Liver (tissue), 9 donors: Measurements from ENCODE around the gene C14orf180. TPM values are rescaled to one million over a fixed set of nuclear protein-coding genes. Genes with fewer than 3 reads are reported as not detected.

Experiments
- DNase-seq: peaks from one replicate; pipeline ENCODE4 v3.0.0-alpha.2; 2017; ENCODE audit warnings: low spot score
- H3K27ac ChIP-seq, 2 donors: one replicate each; pipeline ENCODE4 v1.7.0; 2013; ENCODE audit warnings: inconsistent platforms in 2 of 2, low read length in 2 of 2, control low read depth in 1 of 2, low read depth in 1 of 2, mild to moderate bottlenecking in 1 of 2
- H3K27me3 ChIP-seq, 4 donors: one replicate each; pipeline versions ENCODE4 v1.6.1 to v1.7.0; 2013; ENCODE audit warnings: low read length in 3 of 4, inconsistent platforms in 1 of 4, mild to moderate bottlenecking in 1 of 4, moderate library complexity in 1 of 4; ENCODE audit not compliant: control insufficient read depth in 4 of 4, insufficient read depth in 4 of 4
- H3K36me3 ChIP-seq, 4 donors: one replicate each; pipeline versions ENCODE4 v1.6.1 to v1.7.0; 2013; ENCODE audit warnings: low read length in 3 of 4, mild to moderate bottlenecking in 3 of 4, low read depth in 1 of 4, moderate library complexity in 1 of 4; ENCODE audit not compliant: control insufficient read depth in 4 of 4, insufficient read depth in 3 of 4
- H3K4me1 ChIP-seq, 4 donors: one replicate each; pipeline versions ENCODE4 v1.6.1 to v1.7.0; 2013; ENCODE audit warnings: low read length in 3 of 4, mild to moderate bottlenecking in 3 of 4, moderate library complexity in 1 of 4; ENCODE audit not compliant: control insufficient read depth in 4 of 4, insufficient read depth in 4 of 4
- H3K4me3 ChIP-seq, 3 donors: one replicate each; pipeline versions ENCODE4 v1.6.1 to v1.7.0; 2013; ENCODE audit warnings: low read length in 3 of 3, control low read depth in 1 of 3, low read depth in 1 of 3, mild to moderate bottlenecking in 1 of 3
- H3K9ac ChIP-seq, 2 donors: one replicate each; pipeline ENCODE4 v1.7.0; 2013; ENCODE audit warnings: low read length in 2 of 2, mild to moderate bottlenecking in 2 of 2, moderate library complexity in 2 of 2, control low read depth in 1 of 2, low read depth in 1 of 2
- H3K9me3 ChIP-seq, 4 donors: one replicate each; pipeline versions ENCODE4 v1.6.1 to v1.7.0; 2013; ENCODE audit warnings: low read length in 3 of 4; ENCODE audit not compliant: control insufficient read depth in 4 of 4
- EGR1 ChIP-seq, 2 donors: IDR thresholded peaks; 2 replicates each; pipeline ENCODE4 v1.6.1; 2016 to 2018; ENCODE audit warnings: antibody characterized with exemption in 2 of 2, low read depth in 2 of 2
- FOXA1 ChIP-seq: IDR thresholded peaks from 2 replicates; pipeline ENCODE4 v1.6.1; 2016; ENCODE audit warnings: antibody characterized with exemption
- GABPA ChIP-seq, 2 donors: IDR thresholded peaks in 1 of 2; conservative IDR thresholded peaks in 1 of 2; 2 replicates each; pipeline ENCODE4 v1.6.1; 2016; ENCODE audit warnings: antibody characterized with exemption in 2 of 2, mild to moderate bottlenecking in 1 of 2, moderate library complexity in 1 of 2
- HNF4A ChIP-seq, 2 donors: conservative IDR thresholded peaks; 2 replicates each; pipeline ENCODE4 v1.6.1; 2016; ENCODE audit warnings: antibody characterized with exemption in 2 of 2, mild to moderate bottlenecking in 2 of 2
- HNF4G ChIP-seq: IDR thresholded peaks from 2 replicates; pipeline ENCODE4 v1.6.1; 2016; ENCODE audit warnings: antibody characterized with exemption
- JUND ChIP-seq, 2 donors: IDR thresholded peaks; 2 replicates each; pipeline ENCODE4 v1.6.1; 2016; ENCODE audit warnings: antibody characterized with exemption in 2 of 2
- NR2F2 ChIP-seq: IDR thresholded peaks from 2 replicates; pipeline ENCODE4 v1.6.1; 2016; ENCODE audit warnings: antibody characterized with exemption
- RAD21 ChIP-seq, 2 donors: IDR thresholded peaks; 2 replicates each; pipeline ENCODE4 v1.6.1; 2016; ENCODE audit warnings: antibody characterized with exemption in 2 of 2, mild to moderate bottlenecking in 2 of 2
- RXRA ChIP-seq, 2 donors: IDR thresholded peaks; 2 replicates each; pipeline ENCODE4 v1.6.1; 2017 to 2018; ENCODE audit warnings: antibody characterized with exemption in 2 of 2, mild to moderate bottlenecking in 1 of 2
- SP1 ChIP-seq: IDR thresholded peaks from 2 replicates; pipeline ENCODE4 v1.6.1; 2018; ENCODE audit warnings: antibody characterized with exemption, mild to moderate bottlenecking
- TAF1 ChIP-seq: conservative IDR thresholded peaks from 2 replicates; pipeline ENCODE4 v1.6.1; 2016; ENCODE audit warnings: antibody characterized with exemption, mild to moderate bottlenecking
- YY1 ChIP-seq: IDR thresholded peaks from 2 replicates; pipeline ENCODE4 v1.6.1; 2016; ENCODE audit warnings: antibody characterized with exemption, mild to moderate bottlenecking
- WGBS: extraction: QIAGEN DNeasy Blood & Tissue Kit; methylation state at CpG from one replicate; pipeline ENCODE4 v1.1.7; 2013; 5-methylcytosine and 5-hydroxymethylcytosine counted together
- polyA plus RNA-seq, 2 donors: library from polyadenylated mRNA; stranded (reverse) in 1 of 2; unstranded in 1 of 2; fragments of 200-250 nt in 1 of 2; fragments of >200 nt in 1 of 2; fragmentation: Nextera tagmentation in 1 of 2; extraction: Ambion mirVana in 1 of 2; gene quantifications; one replicate each; pipeline versions ENCODE4 v1.2.1 to v1.2.3, GENCODE V29; 2013 to 2015
- total RNA-seq, 2 donors: library from RNA; depleted of rRNA; stranded (reverse); fragments of >200 nt; gene quantifications; one replicate each; pipeline ENCODE4 v1.2.3, GENCODE V29; 2014
- TF ChIP-seq, protein P1 (sequence below): IDR thresholded peaks from 2 replicates; pipeline ENCODE4 v1.6.1; 2016; ENCODE audit warnings: antibody characterized with exemption
- TF ChIP-seq, protein P2 (sequence below): IDR thresholded peaks from 2 replicates; pipeline ENCODE4 v1.6.1; 2016; ENCODE audit warnings: antibody characterized with exemption
- TF ChIP-seq, protein P3 (sequence below): IDR thresholded peaks from 2 replicates; pipeline ENCODE4 v1.6.1; 2016; ENCODE audit warnings: antibody characterized with exemption
- TF ChIP-seq, protein P4 (sequence below): IDR thresholded peaks from 2 replicates; pipeline ENCODE4 v1.6.1; 2016; ENCODE audit warnings: antibody characterized with exemption, mild to moderate bottlenecking
- TF ChIP-seq, protein P5 (sequence below): fragments of 150-350 bp; IDR thresholded peaks from 2 replicates; pipeline ENCODE4 v1.5.1; 2017; ENCODE audit warnings: improper control_type of control experiment, low read depth, low read length; ENCODE audit not compliant: missing input control
- donor health status: healthy.
- donor health status: healthy.
- donor health status: healthy.
- donor health status: healthy.
- donor health status: healthy.

The C14orf180 gene
- total and polyA plus RNA-seq, 4 donors: 0.09 to 4.0 (median 2.9) TPM

DNA sequence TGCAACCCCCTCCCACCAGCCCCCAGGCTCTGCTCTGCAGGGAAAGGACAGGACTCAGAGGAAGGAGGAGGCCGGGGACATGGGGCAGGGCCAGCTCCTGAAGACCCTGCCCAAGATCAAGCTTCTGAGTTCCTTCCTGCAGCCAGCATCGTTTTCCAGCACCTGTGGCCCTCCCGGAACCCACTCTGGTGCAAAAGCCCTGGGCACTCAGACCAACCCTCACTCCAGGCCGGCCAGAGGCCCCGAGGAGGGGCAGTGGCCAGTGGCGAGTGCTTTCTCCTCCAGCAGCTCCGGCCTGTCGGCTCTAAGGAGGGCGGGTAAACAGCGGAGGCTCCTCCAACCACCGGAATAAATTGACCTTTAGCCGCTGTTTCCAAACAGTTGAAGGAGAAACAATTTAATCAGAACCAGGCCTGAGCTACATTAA, 14.2 kb downstream of the C14orf180 start:
- no peak overlapping the region for H3K9ac ChIP-seq
- TF ChIP-seq EGR1 (IDR thresholded peaks at IDR 0.05; ENCODE audit: low read depth in 2 of 2): no peak
- TF ChIP-seq, protein P1, sequence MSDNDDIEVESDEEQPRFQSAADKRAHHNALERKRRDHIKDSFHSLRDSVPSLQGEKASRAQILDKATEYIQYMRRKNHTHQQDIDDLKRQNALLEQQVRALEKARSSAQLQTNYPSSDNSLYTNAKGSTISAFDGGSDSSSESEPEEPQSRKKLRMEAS: no peak
- TF ChIP-seq RAD21 (IDR thresholded peaks at IDR 0.05): no peak
- no peak for TF ChIP-seq FOXA1
- no peak for TF ChIP-seq HNF4G
- TF ChIP-seq, protein P2, sequence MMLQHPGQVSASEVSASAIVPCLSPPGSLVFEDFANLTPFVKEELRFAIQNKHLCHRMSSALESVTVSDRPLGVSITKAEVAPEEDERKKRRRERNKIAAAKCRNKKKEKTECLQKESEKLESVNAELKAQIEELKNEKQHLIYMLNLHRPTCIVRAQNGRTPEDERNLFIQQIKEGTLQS: no peak

DNA sequence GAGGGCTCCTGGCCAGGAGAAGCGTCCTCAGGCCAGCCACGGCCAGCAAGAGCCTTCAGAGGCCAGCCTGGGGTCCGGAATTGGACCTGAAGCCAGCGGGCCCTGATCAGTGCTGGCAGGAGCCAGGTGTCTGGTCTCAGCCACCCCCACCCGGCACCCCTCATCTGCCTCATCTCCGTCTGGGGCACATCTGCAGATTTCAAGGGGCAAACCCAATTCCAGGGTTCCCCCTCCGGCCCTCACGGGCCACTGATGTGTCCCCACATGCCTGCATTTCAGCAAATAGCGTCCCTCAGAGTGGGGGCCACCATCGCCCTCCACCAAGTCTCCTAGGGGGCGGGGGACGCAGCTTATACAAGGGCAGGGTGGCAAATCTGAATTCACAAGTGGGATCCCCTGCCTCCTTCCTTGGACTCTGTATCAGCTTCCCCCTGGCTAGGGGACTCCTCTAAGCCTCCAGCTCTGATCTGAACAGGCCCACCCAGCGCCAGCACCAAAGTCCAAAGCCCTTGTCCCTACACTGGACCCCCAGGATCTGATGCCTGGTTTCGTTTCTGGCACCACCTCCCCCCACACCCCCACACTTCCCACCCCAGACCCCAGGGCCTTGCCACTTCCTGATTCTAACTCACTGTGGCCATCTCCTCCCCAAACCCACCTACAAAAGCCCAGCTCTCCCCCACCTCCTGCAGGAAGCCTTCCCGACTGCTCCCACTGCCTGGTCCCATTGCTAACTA, 14.9 kb downstream of the C14orf180 start:
- Histone ChIP-seq H3K36me3 (no peaks in the 10 kb centered on the region), H3K4me1 (no peaks in the 10 kb centered on the region), H3K27me3 (peaks cover 0 to 2% (median 0%) of the 10 kb centered on the region in 4 donors), H3K9me3 (no peaks in the 10 kb centered on the region), H3K27ac (no peak overlapping the region), H3K4me3 (no peak overlapping the region), H3K9ac (no peak overlapping the region)
- 83% methylated on average over 15 of the region's 15 CpGs for WGBS
- DNase-seq: no peak
- TF ChIP-seq, protein P3, sequence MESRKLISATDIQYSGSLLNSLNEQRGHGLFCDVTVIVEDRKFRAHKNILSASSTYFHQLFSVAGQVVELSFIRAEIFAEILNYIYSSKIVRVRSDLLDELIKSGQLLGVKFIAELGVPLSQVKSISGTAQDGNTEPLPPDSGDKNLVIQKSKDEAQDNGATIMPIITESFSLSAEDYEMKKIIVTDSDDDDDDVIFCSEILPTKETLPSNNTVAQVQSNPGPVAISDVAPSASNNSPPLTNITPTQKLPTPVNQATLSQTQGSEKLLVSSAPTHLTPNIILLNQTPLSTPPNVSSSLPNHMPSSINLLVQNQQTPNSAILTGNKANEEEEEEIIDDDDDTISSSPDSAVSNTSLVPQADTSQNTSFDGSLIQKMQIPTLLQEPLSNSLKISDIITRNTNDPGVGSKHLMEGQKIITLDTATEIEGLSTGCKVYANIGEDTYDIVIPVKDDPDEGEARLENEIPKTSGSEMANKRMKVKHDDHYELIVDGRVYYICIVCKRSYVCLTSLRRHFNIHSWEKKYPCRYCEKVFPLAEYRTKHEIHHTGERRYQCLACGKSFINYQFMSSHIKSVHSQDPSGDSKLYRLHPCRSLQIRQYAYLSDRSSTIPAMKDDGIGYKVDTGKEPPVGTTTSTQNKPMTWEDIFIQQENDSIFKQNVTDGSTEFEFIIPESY: no peak
- no peak for TF ChIP-seq HNF4A (conservative IDR thresholded peaks at IDR 0.05)
- TF ChIP-seq RAD21 (IDR thresholded peaks at IDR 0.05): no peak
- TF ChIP-seq TAF1: no peak
- TF ChIP-seq, protein P4, sequence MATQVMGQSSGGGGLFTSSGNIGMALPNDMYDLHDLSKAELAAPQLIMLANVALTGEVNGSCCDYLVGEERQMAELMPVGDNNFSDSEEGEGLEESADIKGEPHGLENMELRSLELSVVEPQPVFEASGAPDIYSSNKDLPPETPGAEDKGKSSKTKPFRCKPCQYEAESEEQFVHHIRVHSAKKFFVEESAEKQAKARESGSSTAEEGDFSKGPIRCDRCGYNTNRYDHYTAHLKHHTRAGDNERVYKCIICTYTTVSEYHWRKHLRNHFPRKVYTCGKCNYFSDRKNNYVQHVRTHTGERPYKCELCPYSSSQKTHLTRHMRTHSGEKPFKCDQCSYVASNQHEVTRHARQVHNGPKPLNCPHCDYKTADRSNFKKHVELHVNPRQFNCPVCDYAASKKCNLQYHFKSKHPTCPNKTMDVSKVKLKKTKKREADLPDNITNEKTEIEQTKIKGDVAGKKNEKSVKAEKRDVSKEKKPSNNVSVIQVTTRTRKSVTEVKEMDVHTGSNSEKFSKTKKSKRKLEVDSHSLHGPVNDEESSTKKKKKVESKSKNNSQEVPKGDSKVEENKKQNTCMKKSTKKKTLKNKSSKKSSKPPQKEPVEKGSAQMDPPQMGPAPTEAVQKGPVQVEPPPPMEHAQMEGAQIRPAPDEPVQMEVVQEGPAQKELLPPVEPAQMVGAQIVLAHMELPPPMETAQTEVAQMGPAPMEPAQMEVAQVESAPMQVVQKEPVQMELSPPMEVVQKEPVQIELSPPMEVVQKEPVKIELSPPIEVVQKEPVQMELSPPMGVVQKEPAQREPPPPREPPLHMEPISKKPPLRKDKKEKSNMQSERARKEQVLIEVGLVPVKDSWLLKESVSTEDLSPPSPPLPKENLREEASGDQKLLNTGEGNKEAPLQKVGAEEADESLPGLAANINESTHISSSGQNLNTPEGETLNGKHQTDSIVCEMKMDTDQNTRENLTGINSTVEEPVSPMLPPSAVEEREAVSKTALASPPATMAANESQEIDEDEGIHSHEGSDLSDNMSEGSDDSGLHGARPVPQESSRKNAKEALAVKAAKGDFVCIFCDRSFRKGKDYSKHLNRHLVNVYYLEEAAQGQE: no peak
- no peak for TF ChIP-seq JUND (IDR thresholded peaks at IDR 0.05)
- TF ChIP-seq, protein P1: no peak
- TF ChIP-seq HNF4G: no peak
- TF ChIP-seq NR2F2: no peak
- no peak for TF ChIP-seq FOXA1
- no peak for TF ChIP-seq YY1
- TF ChIP-seq SP1: no peak
- no peak for TF ChIP-seq EGR1 (IDR thresholded peaks at IDR 0.05; ENCODE audit: low read depth in 2 of 2)
- no peak for TF ChIP-seq GABPA (IDR thresholded peaks at IDR 0.05 in 1 of 2, conservative IDR thresholded peaks at IDR 0.05 in 1 of 2)
- TF ChIP-seq RXRA (IDR thresholded peaks at IDR 0.05): no peak
- TF ChIP-seq, protein P5, sequence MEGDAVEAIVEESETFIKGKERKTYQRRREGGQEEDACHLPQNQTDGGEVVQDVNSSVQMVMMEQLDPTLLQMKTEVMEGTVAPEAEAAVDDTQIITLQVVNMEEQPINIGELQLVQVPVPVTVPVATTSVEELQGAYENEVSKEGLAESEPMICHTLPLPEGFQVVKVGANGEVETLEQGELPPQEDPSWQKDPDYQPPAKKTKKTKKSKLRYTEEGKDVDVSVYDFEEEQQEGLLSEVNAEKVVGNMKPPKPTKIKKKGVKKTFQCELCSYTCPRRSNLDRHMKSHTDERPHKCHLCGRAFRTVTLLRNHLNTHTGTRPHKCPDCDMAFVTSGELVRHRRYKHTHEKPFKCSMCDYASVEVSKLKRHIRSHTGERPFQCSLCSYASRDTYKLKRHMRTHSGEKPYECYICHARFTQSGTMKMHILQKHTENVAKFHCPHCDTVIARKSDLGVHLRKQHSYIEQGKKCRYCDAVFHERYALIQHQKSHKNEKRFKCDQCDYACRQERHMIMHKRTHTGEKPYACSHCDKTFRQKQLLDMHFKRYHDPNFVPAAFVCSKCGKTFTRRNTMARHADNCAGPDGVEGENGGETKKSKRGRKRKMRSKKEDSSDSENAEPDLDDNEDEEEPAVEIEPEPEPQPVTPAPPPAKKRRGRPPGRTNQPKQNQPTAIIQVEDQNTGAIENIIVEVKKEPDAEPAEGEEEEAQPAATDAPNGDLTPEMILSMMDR: no peak

More for the DNA sequence above, 14.2 kb downstream of the C14orf180 start:
- H3K27me3 ChIP-seq: peaks cover 0 to 2% (median 0%) of the 10 kb centered on the region in 4 donors
- no peak for DNase-seq
- H3K9me3 ChIP-seq: no peaks in the 10 kb centered on the region
- no peaks in the 10 kb centered on the region for H3K4me1 ChIP-seq
- H3K27ac ChIP-seq: no peak overlapping the region
- H3K36me3 ChIP-seq: no peaks in the 10 kb centered on the region
- 72% methylated on average over 12 of the region's 12 CpGs for WGBS
- no peak overlapping the region for H3K4me3 ChIP-seq
